Aorta (tissue), 5 donors: ENCODE measurements around the gene COL25A1. TPM values are rescaled to one million over a fixed set of nuclear protein-coding genes. Genes with fewer than 3 reads are reported as not detected.
A peak's percentile ranks its signal among the peaks of the same experiment; 100 is the strongest.

Experiments
- ATAC-seq: fragments of 200-7000 bp; cut with Tn5 transposase; one replicate; pipeline ENCODE4 v1.9.1; 2022; ENCODE audit warnings: moderate library complexity; ENCODE audit not compliant: low FRiP score
- DNase-seq, 2 donors: peaks; one replicate each; pipeline ENCODE4 v3.0.0-alpha.2; 2020
- H3K27ac ChIP-seq, 2 donors: one replicate each; pipeline ENCODE4 v1.5.1; 2013; ENCODE audit warnings: low read length in 2 of 2, mild to moderate bottlenecking in 2 of 2, moderate library complexity in 2 of 2, control low read depth in 1 of 2, inconsistent platforms in 1 of 2, low read depth in 1 of 2
- H3K27me3 ChIP-seq, 2 donors: one replicate each; pipeline ENCODE4 v1.6.1; 2013; ENCODE audit warnings: control low read depth in 1 of 2, low read length in 1 of 2, mild to moderate bottlenecking in 1 of 2, moderate library complexity in 1 of 2; ENCODE audit not compliant: insufficient read depth in 2 of 2, control insufficient read depth in 1 of 2
- H3K36me3 ChIP-seq, 2 donors: one replicate each; pipeline ENCODE4 v1.6.1; 2013; ENCODE audit warnings: control low read depth in 1 of 2, low read length in 1 of 2, mild to moderate bottlenecking in 1 of 2; ENCODE audit not compliant: insufficient read depth in 2 of 2, control insufficient read depth in 1 of 2
- H3K4me1 ChIP-seq, 2 donors: one replicate each; pipeline ENCODE4 v1.6.1; 2013; ENCODE audit warnings: low read length in 2 of 2, control low read depth in 1 of 2, mild to moderate bottlenecking in 1 of 2, moderate library complexity in 1 of 2; ENCODE audit not compliant: insufficient read depth in 2 of 2, control insufficient read depth in 1 of 2
- H3K4me3 ChIP-seq, 2 donors: one replicate each; pipeline ENCODE4 v1.5.1; 2013; ENCODE audit warnings: low read length in 2 of 2, control low read depth in 1 of 2, mild to moderate bottlenecking in 1 of 2
- H3K9me3 ChIP-seq: one replicate; pipeline ENCODE4 v1.6.1; 2013; ENCODE audit warnings: mild to moderate bottlenecking, low read length; ENCODE audit not compliant: control insufficient read depth
- WGBS, 2 donors: extraction: QIAGEN DNeasy Blood & Tissue Kit; methylation state at CpG; one replicate each; pipeline ENCODE4 v1.1.7; 2013; 5-methylcytosine and 5-hydroxymethylcytosine counted together
- intact Hi-C, 2 donors: fragments of 100-400 bp; cut with DNase I; formaldehyde crosslinking; loops; one replicate each; pipeline versions ENCODE4 v1.14.2 to v1.15.0; 2022
- polyA plus RNA-seq, 2 donors: library from polyadenylated mRNA; stranded (reverse); fragments of 200-250 nt; gene quantifications; one replicate each; pipeline ENCODE4 v1.2.3, GENCODE V29; 2013
- total RNA-seq, 2 donors: library from RNA; stranded (reverse); fragmentation: NEBNext Ultra II Directional; extraction: Animal tissue kit (Norgen Biotek cat#: 25700); gene quantifications; one replicate each; pipeline ENCODE4 v1.2.1, GENCODE V29; 2021
- donor health status: healthy with polysubstance abuse.
- donor health status: Bipolar disorder and iron deficiency.
- donor health status: DM: no; HTN: no; CAD: no.
- donor health status: DM: no; HTN: no; CAD: no.
- donor health status: DM: yes; HTN: yes; CAD: no.

Gene COL25A1
- total and polyA plus RNA-seq, 4 donors, result 0.08 to 8.1 (median 1.3) TPM

- Histone ChIP-seq H3K4me1 (no peaks in the 10 kb centered on the region), H3K9me3 (no peaks in the 10 kb centered on the region), H3K27ac (no peak overlapping the region), H3K36me3 (no peaks in the 10 kb centered on the region), H3K4me3 (no peak overlapping the region), H3K27me3 (no peaks in the 10 kb centered on the region)
- DNase-seq (no peak), ATAC-seq (no peak)
- 89 to 92% methylated on average over 5 of the region's 5 CpGs for WGBS, 2 donors
- intact Hi-C loops, result no loop called here
Observed at GRCh38 chr4:108775921-108776320, 526.5 kb downstream of the COL25A1 start.

- WGBS, 2 donors, result 34 to 35% methylated on average over 5 of the region's 5 CpGs
- Histone ChIP-seq H3K9me3 (no peaks in the 10 kb centered on the region), H3K27ac (no peak overlapping the region), H3K4me3 (no peak overlapping the region), H3K27me3 (no peaks in the 10 kb centered on the region), H3K4me1 (no peaks in the 10 kb centered on the region), H3K36me3 (no peaks in the 10 kb centered on the region)
- peak; percentile 69 for ATAC-seq
- DNase-seq, result peak; percentile 69 to 80
- intact Hi-C loops, result no loop called here
Observed at GRCh38 chr4:108774809-108775530, 527.5 kb downstream of the COL25A1 start.

- intact Hi-C loops, result no loop called here
- 90 to 91% methylated on average over 7 of the region's 7 CpGs for WGBS, 2 donors
- ATAC-seq, result no peak
Observed at GRCh38 chr4:108772402-108772801, 530.1 kb downstream of the COL25A1 start.

GRCh38 chr4:108766058-108766457, 536.4 kb downstream of the COL25A1 start:
- WGBS, 2 donors, result 84 to 86% methylated on average over 3 of the region's 3 CpGs
- H3K27ac ChIP-seq, result no peak overlapping the region
- DNase-seq (no peak), ATAC-seq (no peak)
- intact Hi-C loops, result no loop called here
- no peaks in the 10 kb centered on the region for H3K4me1 ChIP-seq
- no peaks in the 10 kb centered on the region for H3K27me3 ChIP-seq
- no peak overlapping the region for H3K4me3 ChIP-seq
- H3K36me3 ChIP-seq, result no peaks in the 10 kb centered on the region
- H3K9me3 ChIP-seq, result no peaks in the 10 kb centered on the region

More at GRCh38 chr4:108772402-108772801, 530.1 kb downstream of the COL25A1 start:
- Histone ChIP-seq H3K36me3 (no peaks in the 10 kb centered on the region), H3K4me3 (no peak overlapping the region), H3K9me3 (no peaks in the 10 kb centered on the region), H3K27ac (no peak overlapping the region), H3K4me1 (no peaks in the 10 kb centered on the region), H3K27me3 (no peaks in the 10 kb centered on the region)
- no peak for DNase-seq

GRCh38 chr4:108763986-108764385, 538.5 kb downstream of the COL25A1 start:
- Histone ChIP-seq H3K4me3 (no peak overlapping the region), H3K27me3 (no peaks in the 10 kb centered on the region), H3K9me3 (no peaks in the 10 kb centered on the region), H3K4me1 (no peaks in the 10 kb centered on the region), H3K36me3 (no peaks in the 10 kb centered on the region), H3K27ac (no peak overlapping the region)
- intact Hi-C loops, result no loop called here
- DNase-seq (no peak), ATAC-seq (no peak)
- WGBS, 2 donors, result 92 to 93% methylated on average over 4 of the region's 4 CpGs

GRCh38 chr4:108763226-108763593, 539.2 kb downstream of the COL25A1 start:
- Histone ChIP-seq H3K9me3 (no peaks in the 10 kb centered on the region), H3K27me3 (peaks cover 0 to 2% of the 10 kb centered on the region in 2 donors), H3K36me3 (no peaks in the 10 kb centered on the region), H3K4me1 (no peaks in the 10 kb centered on the region), H3K27ac (no peak overlapping the region), H3K4me3 (peak overlapping the region; percentile 6 to 48)
- ATAC-seq (no peak), DNase-seq (no peak)
- WGBS, 2 donors, result 18 to 19% methylated on average over 11 of the region's 11 CpGs
- intact Hi-C loops, result no loop called here

GRCh38 chr4:108762559-108763225, 539.8 kb downstream of the COL25A1 start, which contains the start of gene ETNPPL:
Gene ETNPPL, minus strand, starts transcription at chr4:108763053. Its CDS starts 155 bp downstream, at chr4:108762898.
- ATAC-seq (peak; percentile 59), DNase-seq (peak in 1 of 2 donors; percentile 76)
- H3K36me3 ChIP-seq, result no peaks in the 10 kb centered on the region
- intact Hi-C loops, result no loop called here
- no peaks in the 10 kb centered on the region for H3K9me3 ChIP-seq
- WGBS, 2 donors, result 0% methylated on average over 59 to 61 of the region's 61 CpGs
- H3K27me3 ChIP-seq, result peaks cover 0 to 2% of the 10 kb centered on the region in 2 donors
- H3K4me1 ChIP-seq, result no peaks in the 10 kb centered on the region
- peak within 1 kb of the TSS; percentile 6 to 48 for H3K4me3 ChIP-seq
- H3K27ac ChIP-seq, result no peak within 1 kb of the TSS
